ENCODE measurements around the gene PARN.

DNA sequence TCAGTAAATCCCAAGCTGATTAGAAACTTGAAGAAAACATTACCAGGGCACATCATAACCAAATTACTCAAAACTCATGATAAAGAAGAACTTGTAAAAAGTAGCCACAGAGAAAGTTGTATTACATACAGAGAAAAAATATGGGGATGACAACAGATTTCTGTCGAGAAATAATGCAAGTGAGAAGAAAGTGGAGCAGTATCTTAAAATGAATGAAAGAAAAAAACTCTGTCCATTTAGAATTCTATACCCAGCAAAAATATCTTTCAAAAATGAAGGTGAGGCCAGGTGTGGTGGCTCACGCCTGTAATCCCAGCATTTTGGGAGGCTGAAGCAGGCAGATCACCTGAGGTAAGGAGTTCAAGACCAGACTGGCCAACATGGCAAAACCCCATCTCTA is 165.9 kb downstream of the PARN start:
- TF ChIP-seq BHLHE40 (IDR thresholded peaks at IDR 0.05; ENCODE audit: low read depth, low read length) (no peak), POLR2A (IDR thresholded peaks at IDR 0.05; ENCODE audit: low read depth, low read length) (no peak), MAZ (IDR thresholded peaks at IDR 0.05; ENCODE audit: borderline replicate concordance, low read depth, low read length) (no peak), CTCF (conservative IDR thresholded peaks at IDR 0.05; ENCODE audit: low read depth, low read length) (no peak), USF2 (IDR thresholded peaks at IDR 0.05; ENCODE audit: low read depth, low read length) (no peak), MXI1 (IDR thresholded peaks at IDR 0.05; ENCODE audit: borderline replicate concordance, low read depth, low read length) (no peak), RFX5 (IDR thresholded peaks at IDR 0.05; ENCODE audit: low read depth, low read length) (no peak), FOS (IDR thresholded peaks at IDR 0.05; ENCODE audit: low read depth, low read length) (no peak)
